HEK293T (cell line): ENCODE results near the gene SIK2.

Experiments
- CTCF ChIA-PET: fragments of 350-600 bp; formaldehyde crosslinking; extraction: SDS; loops from one replicate; lab custom pipeline; 2021; ENCODE audit warnings: antibody characterized with exemption, inconsistent platforms; lab: Yijun Ruan, JAX
- POLR2A ChIA-PET: fragments of 350-600 bp; formaldehyde crosslinking; extraction: SDS; loops from one replicate; lab custom pipeline; 2020; ENCODE audit warnings: antibody characterized with exemption, inconsistent platforms; lab: Yijun Ruan, JAX
- DNase-seq: peaks from one replicate; pipeline ENCODE4 v3.0.0; 2012; ENCODE audit warnings: mixed read lengths; ENCODE audit errors: extremely low spot score
- ARNT ChIP-seq: fragments of 450-650 bp; IDR thresholded peaks from 2 replicates; pipeline ENCODE4 v1.6.1; 2017; ENCODE audit warnings: mild to moderate bottlenecking
- BHLHE40 ChIP-seq: fragments of 450-650 bp; IDR thresholded peaks from 2 replicates; pipeline ENCODE4 v1.6.1; 2016; ENCODE audit warnings: mild to moderate bottlenecking, moderate library complexity, borderline replicate concordance
- CTBP1 ChIP-seq: fragments of 450-650 bp; IDR thresholded peaks from 2 replicates; pipeline ENCODE4 v1.6.1; 2016; ENCODE audit warnings: borderline replicate concordance
- ELF4 ChIP-seq: fragments of 450-650 bp; IDR thresholded peaks from 2 replicates; pipeline ENCODE4 v1.6.1; 2017; ENCODE audit warnings: antibody characterized with exemption
- FOXA1 ChIP-seq: fragments of 450-650 bp; IDR thresholded peaks from 2 replicates; pipeline ENCODE4 v1.6.1; 2016; ENCODE audit warnings: mild to moderate bottlenecking
- FOXK2 ChIP-seq: fragments of 450-650 bp; IDR thresholded peaks from 2 replicates; pipeline ENCODE4 v1.6.1; 2016; ENCODE audit warnings: mild to moderate bottlenecking
- FOXM1 ChIP-seq: fragments of 450-650 bp; IDR thresholded peaks from 2 replicates; pipeline ENCODE4 v1.6.1; 2017; ENCODE audit warnings: mild to moderate bottlenecking, borderline replicate concordance
- HDGF ChIP-seq: fragments of 450-650 bp; IDR thresholded peaks from 2 replicates; pipeline ENCODE4 v1.6.1; 2017; ENCODE audit warnings: antibody characterized with exemption, borderline replicate concordance
- L3MBTL2 ChIP-seq: fragments of 450-650 bp; conservative IDR thresholded peaks from 2 replicates; pipeline ENCODE4 v1.6.1; 2016; ENCODE audit warnings: mild to moderate bottlenecking
- LEF1 ChIP-seq: fragments of 450-650 bp; IDR thresholded peaks from 2 replicates; pipeline ENCODE4 v1.6.1; 2017; ENCODE audit warnings: mild to moderate bottlenecking, borderline replicate concordance
- NFRKB ChIP-seq: fragments of 450-650 bp; IDR thresholded peaks from 2 replicates; pipeline ENCODE4 v1.6.1; 2016; ENCODE audit warnings: mild to moderate bottlenecking, moderate library complexity
- PKNOX1 ChIP-seq: fragments of 450-650 bp; IDR thresholded peaks from 2 replicates; pipeline ENCODE4 v1.6.1; 2016
- SP1 ChIP-seq: fragments of 450-650 bp; IDR thresholded peaks from 2 replicates; pipeline ENCODE4 v1.6.1; 2017
- SUZ12 ChIP-seq: fragments of 450-650 bp; IDR thresholded peaks from 2 replicates; pipeline ENCODE4 v1.6.1; 2016; ENCODE audit warnings: mild to moderate bottlenecking
- TARDBP ChIP-seq: fragments of 450-650 bp; IDR thresholded peaks from 2 replicates; pipeline ENCODE4 v1.6.1; 2016
- ZNF384 ChIP-seq: fragments of 450-650 bp; IDR thresholded peaks from 2 replicates; pipeline ENCODE4 v1.6.1; 2016

The SIK2 gene

GRCh38 chr11:111589114-111589513 is 13.1 kb upstream of the SIK2 start:
- POLR2A ChIA-PET = no interaction called here
- no peak for TF ChIP-seq ELF4
- TF ChIP-seq HDGF = no peak
- TF ChIP-seq BHLHE40 = no peak
- no peak for TF ChIP-seq PKNOX1
- no peak for TF ChIP-seq NFRKB
- no peak for TF ChIP-seq SUZ12
- TF ChIP-seq FOXK2 = no peak
- no peak for TF ChIP-seq SP1
- TF ChIP-seq ARNT = no peak
- TF ChIP-seq CTBP1 = no peak
- no peak for TF ChIP-seq TARDBP
- no peak for TF ChIP-seq LEF1
- no peak for TF ChIP-seq L3MBTL2
- TF ChIP-seq FOXM1 = no peak
- no peak for TF ChIP-seq FOXA1
- TF ChIP-seq ZNF384 = no peak
- CTCF ChIA-PET = no interaction called here
- no peak for DNase-seq

DNA sequence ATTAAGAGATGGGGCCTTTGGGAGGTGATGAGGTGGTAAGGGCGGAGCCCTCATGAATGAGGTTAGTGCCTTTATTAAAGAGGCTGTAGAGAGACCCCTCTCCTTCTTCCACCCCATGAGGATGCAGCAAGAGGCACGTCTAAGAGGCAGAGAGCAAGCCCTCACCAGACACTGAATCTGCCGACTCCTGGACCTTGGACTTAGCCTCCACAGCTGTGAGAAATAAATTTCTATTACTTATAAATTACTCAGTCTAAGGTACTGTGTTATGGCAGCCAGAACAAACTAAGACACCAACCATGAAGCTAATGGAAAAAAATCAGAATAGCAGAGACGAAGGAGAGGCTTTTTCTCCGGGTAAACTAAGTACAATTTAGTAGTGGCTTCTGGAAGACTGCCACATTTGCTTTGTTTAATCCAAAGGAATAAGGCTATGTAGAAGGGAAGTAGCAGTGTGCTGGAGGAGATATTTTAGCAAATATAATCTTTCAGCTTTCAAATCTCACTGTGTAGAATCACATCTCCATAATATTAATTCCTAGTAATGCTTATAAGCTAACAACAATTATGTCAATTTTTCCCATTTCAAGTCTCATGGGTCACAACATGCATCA is 12.3 kb upstream of the SIK2 start:
- no peak for DNase-seq
- ChIA-PET CTCF (no interaction called here), POLR2A (interaction anchor here (0.9 kb wide), 1 partner anchor 46 kb away, joined by 3 read pairs; no protein-coding TSS in a partner anchor)
- no peak for TF ChIP-seq NFRKB
- no peak for TF ChIP-seq LEF1

DNA sequence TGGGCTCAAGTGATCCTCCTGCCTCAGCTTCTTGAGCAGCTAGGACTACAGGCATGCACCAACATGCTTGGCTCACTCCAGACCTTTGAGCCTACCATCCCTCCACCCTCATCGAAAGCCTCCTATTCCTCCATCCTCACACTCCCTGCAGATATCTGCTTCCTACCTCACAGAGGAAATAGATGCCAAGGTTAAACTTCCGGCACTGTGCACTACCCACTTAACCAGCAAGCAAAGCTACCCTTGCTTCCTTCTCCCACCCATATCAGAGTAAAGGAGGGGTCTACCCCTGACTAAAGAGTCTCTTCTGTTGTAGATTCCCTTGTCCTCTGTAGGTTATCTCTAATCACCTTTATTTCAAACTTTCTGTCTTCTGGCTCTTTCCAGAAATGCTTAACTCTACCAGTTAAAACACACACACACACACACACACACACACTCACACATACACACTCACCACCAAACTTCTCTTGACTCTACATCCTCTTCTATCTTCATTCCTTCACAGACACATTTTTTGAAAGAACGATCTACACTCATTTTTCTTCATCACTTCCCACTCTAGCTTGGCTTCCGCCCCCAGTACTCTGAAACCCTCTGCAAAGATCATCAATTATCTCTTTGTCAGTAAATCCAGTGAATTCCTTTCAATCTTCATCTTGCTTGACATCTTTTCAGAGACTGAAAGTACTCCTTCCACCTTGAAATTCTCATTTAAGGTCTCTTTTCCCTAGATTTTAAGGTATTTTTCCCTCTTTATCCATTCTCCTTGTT is 10.9 kb upstream of the SIK2 start:
- no peak for DNase-seq
- ChIA-PET POLR2A (no interaction called here), CTCF (no interaction called here)
- no peak for TF ChIP-seq L3MBTL2
- TF ChIP-seq ELF4 = no peak
- TF ChIP-seq HDGF = no peak
- TF ChIP-seq FOXK2 = no peak
- no peak for TF ChIP-seq ZNF384
- no peak for TF ChIP-seq ARNT
- no peak for TF ChIP-seq CTBP1
- TF ChIP-seq SUZ12 = no peak
- TF ChIP-seq TARDBP = no peak
- no peak for TF ChIP-seq NFRKB
- TF ChIP-seq FOXM1 = no peak
- no peak for TF ChIP-seq BHLHE40
- no peak for TF ChIP-seq LEF1
- no peak for TF ChIP-seq SP1
- TF ChIP-seq FOXA1 = no peak
- TF ChIP-seq PKNOX1 = no peak

DNA sequence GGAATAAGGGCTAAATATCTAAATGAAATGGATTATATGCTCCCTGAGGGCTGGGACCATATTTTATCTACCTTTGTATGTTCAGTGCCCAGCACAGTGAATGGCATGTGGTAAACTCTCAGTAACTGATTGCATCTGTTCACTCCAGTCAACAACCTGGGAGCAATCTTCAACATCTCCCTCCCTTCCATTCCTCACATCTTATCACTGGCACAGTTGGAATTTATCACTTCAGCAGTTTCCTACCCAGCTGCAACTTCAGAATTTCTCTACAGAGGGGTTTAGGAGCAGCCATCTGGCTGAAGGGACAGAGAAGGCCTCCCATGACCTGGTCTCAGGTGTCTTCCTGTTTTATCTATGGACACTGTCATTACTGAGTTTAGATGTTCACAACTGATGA is 9.8 kb upstream of the SIK2 start:
- ChIA-PET CTCF (no interaction called here), POLR2A (no interaction called here)
- DNase-seq = no peak
- TF ChIP-seq HDGF (no peak), LEF1 (no peak), SP1 (no peak), L3MBTL2 (no peak), ZNF384 (no peak), FOXK2 (no peak), FOXM1 (no peak)

DNA sequence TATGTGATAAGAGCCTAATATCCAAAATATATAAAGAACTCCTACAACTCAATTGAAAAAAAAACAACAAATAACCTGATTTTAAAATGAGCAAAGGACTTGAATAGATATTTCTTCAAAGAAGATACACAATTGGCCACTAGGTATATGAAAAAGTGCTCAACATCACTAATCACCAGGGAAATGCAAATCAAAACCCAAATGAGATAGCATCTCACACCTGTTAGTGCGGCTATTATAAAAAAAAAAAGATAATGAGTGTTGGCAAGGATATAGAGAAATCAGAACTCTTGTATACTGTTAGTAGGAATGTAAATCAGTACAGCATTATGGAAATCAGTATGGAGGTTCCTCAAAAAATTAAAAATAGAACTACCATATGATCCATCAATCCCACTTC is 5.9 kb upstream of the SIK2 start:
- TF ChIP-seq LEF1 = no peak
- no peak for TF ChIP-seq CTBP1
- TF ChIP-seq ARNT = no peak
- TF ChIP-seq PKNOX1 = no peak
- TF ChIP-seq BHLHE40 = no peak
- TF ChIP-seq FOXM1 = no peak
- no peak for TF ChIP-seq HDGF
- no peak for TF ChIP-seq L3MBTL2
- TF ChIP-seq FOXK2 = no peak
- no peak for TF ChIP-seq TARDBP
- TF ChIP-seq ZNF384 = no peak
- no peak for TF ChIP-seq SP1
- TF ChIP-seq FOXA1 = no peak
- no peak for TF ChIP-seq NFRKB
- TF ChIP-seq ELF4 = no peak
- TF ChIP-seq SUZ12 = no peak
- no peak for DNase-seq
- POLR2A ChIA-PET = no interaction called here
- CTCF ChIA-PET = no interaction called here

DNA sequence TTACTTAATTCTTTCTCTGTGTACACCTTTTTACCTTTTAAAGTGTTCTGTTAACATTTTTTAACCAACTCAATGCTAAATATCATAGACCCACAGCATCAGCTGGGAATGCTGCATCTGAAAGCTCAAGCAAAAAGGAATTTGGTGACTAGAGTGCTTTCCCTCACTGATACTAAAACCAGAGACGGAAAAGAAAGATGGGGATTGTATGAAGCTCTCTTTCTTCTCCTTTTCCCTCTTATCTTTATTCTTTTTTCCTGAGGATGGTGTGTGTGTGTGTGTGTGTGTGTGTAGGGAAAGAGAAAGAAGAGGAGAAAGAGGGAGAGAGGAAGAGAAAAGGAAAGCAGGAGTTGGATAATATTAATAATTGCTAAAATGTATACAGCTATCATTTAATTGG is 4.1 kb upstream of the SIK2 start:
- TF ChIP-seq FOXK2 = no peak
- no peak for TF ChIP-seq SP1
- ChIA-PET POLR2A (no interaction called here), CTCF (interaction anchor here (0.7 to 1.3 kb wide), 3 partner anchors 12 to 250 kb away, joined by 3 to 4 read pairs (median 4); no protein-coding TSS in a partner anchor)
- DNase-seq = no peak
